BJ (cell line): ENCODE data around the gene PDE4D. TPM values are rescaled to one million over a fixed set of nuclear protein-coding genes. Genes with fewer than 3 reads are reported as not detected.
A peak's percentile ranks its signal among the peaks of the same experiment; 100 is the strongest.

ENCODE experiments used
- CTCF ChIA-PET: fragments of 350-600 bp; formaldehyde crosslinking; extraction: SDS; loops from one replicate; lab custom pipeline; 2021; ENCODE audit warnings: antibody characterized with exemption, inconsistent platforms; lab: Yijun Ruan, JAX
- POLR2A ChIA-PET: fragments of 300-600 bp; sonication (Branson Sonifier 250); formaldehyde crosslinking; extraction: SDS; loops from one replicate; lab custom pipeline; 2021; ENCODE audit warnings: antibody characterized with exemption; lab: Charles Lee
- DNase-seq: peaks from one replicate; pipeline ENCODE4 v3.0.0-alpha.2; 2011; ENCODE audit warnings: low read depth
- H3K27me3 ChIP-seq: 2 replicates; pipeline ENCODE4 v1.6.0; 2011; ENCODE audit warnings: low read length; ENCODE audit not compliant: control insufficient read depth, insufficient read depth
- H3K36me3 ChIP-seq: 2 replicates; pipeline ENCODE4 v1.5.1; 2011; ENCODE audit warnings: low read length; ENCODE audit not compliant: control insufficient read depth, insufficient read depth
- H3K4me3 ChIP-seq: 2 replicates; pipeline ENCODE4 v1.5.1; 2011; ENCODE audit warnings: low read depth, mild to moderate bottlenecking, control low read depth, low read length
- CTCF ChIP-seq: IDR thresholded peaks from 2 replicates; pipeline ENCODE4 v1.5.1; 2011; ENCODE audit warnings: low read depth, mild to moderate bottlenecking, control low read depth, inconsistent platforms, low read length, moderate library complexity; ENCODE audit not compliant: insufficient read depth
- polyA plus RNA-seq: library from polyadenylated mRNA; depleted of rRNA; stranded (reverse); fragments of >200 nt; gene quantifications from 2 replicates; pipeline ENCODE4 v1.2.3, GENCODE V29; 2011
- small RNA-seq: library from RNA; depleted of rRNA; stranded (forward); fragments of <200 nt; gene quantifications from one replicate; pipeline ENCODE3, GENCODE V24; 2012; ENCODE audit warnings: low replicate concordance, low read depth; ENCODE audit not compliant: insufficient read length

PDE4D gene
- polyA plus RNA-seq, 1 experiment = 2.8 TPM

GRCh38 chr5:58924306-58924705 lies 969.2 kb downstream of the PDE4D start:
- no peak for TF ChIP-seq CTCF
- POLR2A ChIA-PET = no interaction called here
- Histone ChIP-seq H3K36me3 (no peaks in the 10 kb centered on the region), H3K4me3 (no peak overlapping the region), H3K27me3 (peaks cover 2% of the 10 kb centered on the region; the same call in 1 of the 2 replicates)
- CTCF ChIA-PET = no interaction called here
- DNase-seq = no peak

- Histone ChIP-seq H3K36me3 (no peaks in the 10 kb centered on the region), H3K27me3 (peaks cover 2% of the 10 kb centered on the region; the same call in 1 of the 2 replicates), H3K4me3 (no peak overlapping the region)
- TF ChIP-seq CTCF = no peak
- no peak for DNase-seq
- ChIA-PET POLR2A (no interaction called here), CTCF (no interaction called here)
Measured at GRCh38 chr5:58923355-58923754, 970.2 kb downstream of the PDE4D start.

- ChIA-PET POLR2A (no interaction called here), CTCF (no interaction called here)
- Histone ChIP-seq H3K4me3 (no peak overlapping the region), H3K36me3 (no peaks in the 10 kb centered on the region), H3K27me3 (peaks cover 2% of the 10 kb centered on the region; the same call in 1 of the 2 replicates)
- DNase-seq = no peak
- TF ChIP-seq CTCF = no peak
Measured at GRCh38 chr5:58922461-58923171, 970.9 kb downstream of the PDE4D start.

- peaks cover 2% of the 10 kb centered on the region; the same call in 1 of the 2 replicates for H3K27me3 ChIP-seq
- H3K36me3 ChIP-seq = no peaks in the 10 kb centered on the region
- no peak overlapping the region for H3K4me3 ChIP-seq
- TF ChIP-seq CTCF = no peak
- CTCF ChIA-PET = interaction anchor here (0.9 kb wide), 1 partner anchor 30 kb away, joined by 5 read pairs; no protein-coding TSS in a partner anchor
- POLR2A ChIA-PET = no interaction called here
- no peak for DNase-seq
Measured at GRCh38 chr5:58921159-58921558, 972.4 kb downstream of the PDE4D start.

- no peak for TF ChIP-seq CTCF
- no peaks in the 10 kb centered on the region for H3K36me3 ChIP-seq
- H3K27me3 ChIP-seq = peaks cover 2% of the 10 kb centered on the region; the same call in 1 of the 2 replicates
- POLR2A ChIA-PET = no interaction called here
- CTCF ChIA-PET = interaction anchor here (0.8 kb wide), 1 partner anchor 11 kb away, joined by 3 read pairs; no protein-coding TSS in a partner anchor
- H3K4me3 ChIP-seq = no peak overlapping the region
- DNase-seq = no peak
Measured at GRCh38 chr5:58919833-58920232, 973.7 kb downstream of the PDE4D start.

Small RNA genes lying within 50 kb of the gene (small RNA-seq; reads per million reads assigned to genes)
- 9.7 reads per million, percentile 76 among the genes with 10 or more reads in this experiment for gene MIR582
